Colonic mucosa (tissue), 4 donors: Measurements from ENCODE around the gene AMY1C. TPM values are rescaled to one million over a fixed set of nuclear protein-coding genes. Genes with fewer than 3 reads are reported as not detected.
"Not testable (repeated sequence)": the region's sequence is repeated elsewhere in the genome, so short reads cannot be mapped to it uniquely, and the experiment has no call there.

Experiments
- DNase-seq: peaks from one replicate; pipeline ENCODE4 v3.0.0-alpha.2; 2020
- H3K27ac ChIP-seq: fragments of 200-600 bp; one replicate; pipeline ENCODE4 v1.8.0; 2021
- H3K27me3 ChIP-seq: fragments of 200-600 bp; one replicate; pipeline ENCODE4 v1.8.0; 2021
- H3K36me3 ChIP-seq: fragments of 200-600 bp; one replicate; pipeline ENCODE4 v1.8.0; 2021
- H3K4me1 ChIP-seq: fragments of 200-600 bp; one replicate; pipeline ENCODE4 v1.8.0; 2021; ENCODE audit warnings: mild to moderate bottlenecking
- H3K4me3 ChIP-seq: fragments of 200-600 bp; one replicate; pipeline ENCODE4 v1.8.0; 2021
- H3K9ac ChIP-seq, 2 donors: one replicate each; pipeline ENCODE4 v1.7.0; 2013; ENCODE audit warnings: control low read depth in 2 of 2, low read depth in 2 of 2, low read length in 2 of 2
- H3K9me3 ChIP-seq: fragments of 200-600 bp; one replicate; pipeline ENCODE4 v1.8.0; 2021
- intact Hi-C: fragments of 100-400 bp; cut with DNase I; formaldehyde crosslinking; loops from one replicate; pipeline ENCODE4 v1.14.1; 2022
- total RNA-seq, 2 donors: library from RNA; stranded (reverse); fragmentation: NEBNext Ultra II Directional in 1 of 2; extraction: Animal tissue kit (Norgen Biotek cat#: 25700) in 1 of 2; gene quantifications; one replicate each; pipeline ENCODE4 v1.2.1, GENCODE V29; 2021
- donor health status: healthy.
- donor health status: DM: no; HTN: no; CAD: no.
- donor health status: DM: no; HTN: no; CAD: no.

Gene AMY1C
- not detected for total RNA-seq

GRCh38 chr1:103749598-103749997 lies at the start of gene AMY1C:
Gene AMY1C, plus strand, starts transcription at chr1:103749898. Its CDS starts 572 bp downstream, at chr1:103750470.
- H3K27me3 ChIP-seq, H3K9me3 ChIP-seq, H3K9ac ChIP-seq, H3K36me3 ChIP-seq, H3K4me1 ChIP-seq, intact Hi-C loops, H3K4me3 ChIP-seq, DNase-seq, H3K27ac ChIP-seq: not testable (repeated sequence)

- H3K27me3 ChIP-seq, H3K4me3 ChIP-seq, H3K9ac ChIP-seq, intact Hi-C loops, H3K9me3 ChIP-seq, DNase-seq, H3K36me3 ChIP-seq, H3K27ac ChIP-seq, H3K4me1 ChIP-seq: not testable (repeated sequence)
These were observed 49.0 kb upstream of the AMY1C start for GRCh38 chr1:103700669-103701068.

DNA sequence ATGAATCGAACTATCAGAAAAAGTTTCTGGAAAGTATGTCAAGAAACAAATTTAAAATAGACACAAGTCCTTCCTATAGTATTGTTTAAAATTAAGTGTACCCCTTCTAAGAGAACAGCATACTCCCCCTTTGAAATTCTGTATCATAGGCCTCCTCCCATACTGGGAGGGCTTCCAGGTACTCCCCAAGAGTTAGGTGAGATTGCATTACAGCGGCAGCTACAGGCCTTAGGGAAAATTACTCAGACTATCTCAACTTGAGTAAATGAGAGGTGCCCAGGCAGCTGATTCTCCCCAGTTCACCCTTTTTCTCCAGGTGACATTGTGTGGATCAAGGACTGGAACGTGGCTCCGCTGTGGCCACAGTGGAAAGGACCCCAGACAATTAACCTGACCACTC lies 48.4 kb upstream of the AMY1C start:
- intact Hi-C loops, H3K4me3 ChIP-seq, H3K4me1 ChIP-seq, DNase-seq, H3K27me3 ChIP-seq, H3K9me3 ChIP-seq, H3K9ac ChIP-seq, H3K27ac ChIP-seq, H3K36me3 ChIP-seq: not testable (repeated sequence)

DNA sequence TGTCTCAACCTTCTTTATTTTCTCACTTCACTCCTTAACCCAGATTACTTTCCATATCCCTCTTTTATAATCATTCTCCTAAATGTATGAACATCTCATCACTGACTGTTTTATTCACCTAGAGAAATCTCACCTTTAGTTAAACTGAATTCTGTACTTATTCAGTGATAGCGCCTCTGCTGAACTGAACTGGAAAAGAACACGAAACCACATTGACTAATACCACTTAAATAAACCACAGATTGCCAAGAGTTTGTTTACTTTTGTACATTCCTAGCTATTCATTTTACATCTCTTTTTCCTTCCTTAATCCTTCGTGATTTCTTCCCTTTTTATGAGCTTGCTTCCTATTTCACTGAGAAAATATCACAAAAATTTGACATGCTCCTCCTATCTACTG lies 42.0 kb upstream of the AMY1C start:
- H3K36me3 ChIP-seq, DNase-seq, intact Hi-C loops, H3K27me3 ChIP-seq, H3K9me3 ChIP-seq, H3K4me3 ChIP-seq, H3K4me1 ChIP-seq, H3K9ac ChIP-seq, H3K27ac ChIP-seq: not testable (repeated sequence)

DNA sequence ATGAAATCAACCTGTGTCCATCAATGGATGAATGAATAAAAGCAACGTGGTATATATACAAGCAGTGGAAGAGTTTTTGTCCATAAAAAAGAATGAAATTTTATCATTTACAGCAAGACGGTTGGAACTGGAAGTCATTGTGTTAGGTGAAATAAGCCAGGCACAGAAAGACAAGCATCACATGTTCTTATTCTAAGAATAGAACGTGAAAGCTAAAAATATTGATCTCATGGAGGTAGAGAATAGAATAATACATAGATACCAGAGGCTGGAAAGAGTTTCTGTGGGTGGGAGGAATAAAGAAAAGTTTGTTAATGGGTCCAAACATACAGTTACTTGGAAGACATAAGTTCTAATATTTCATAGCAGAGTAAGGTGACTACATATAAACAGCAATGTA lies 39.3 kb upstream of the AMY1C start:
- H3K27me3 ChIP-seq, H3K9ac ChIP-seq, H3K27ac ChIP-seq, intact Hi-C loops, H3K4me1 ChIP-seq, DNase-seq, H3K4me3 ChIP-seq, H3K36me3 ChIP-seq, H3K9me3 ChIP-seq: not testable (repeated sequence)

GRCh38 chr1:103717404-103717803 lies 32.3 kb upstream of the AMY1C start:
- H3K4me1 ChIP-seq, DNase-seq, H3K36me3 ChIP-seq, H3K27ac ChIP-seq, intact Hi-C loops, H3K27me3 ChIP-seq, H3K9ac ChIP-seq, H3K4me3 ChIP-seq, H3K9me3 ChIP-seq: not testable (repeated sequence)

GRCh38 chr1:103721473-103721872 lies 28.2 kb upstream of the AMY1C start:
- H3K27ac ChIP-seq, H3K4me1 ChIP-seq, intact Hi-C loops, H3K36me3 ChIP-seq, H3K9me3 ChIP-seq, H3K27me3 ChIP-seq, H3K4me3 ChIP-seq, H3K9ac ChIP-seq, DNase-seq: not testable (repeated sequence)

- H3K36me3 ChIP-seq, H3K4me1 ChIP-seq, H3K4me3 ChIP-seq, H3K27ac ChIP-seq, H3K27me3 ChIP-seq, H3K9me3 ChIP-seq, intact Hi-C loops, H3K9ac ChIP-seq, DNase-seq: not testable (repeated sequence)
These were observed 14.4 kb upstream of the AMY1C start for GRCh38 chr1:103735334-103735733.

DNA sequence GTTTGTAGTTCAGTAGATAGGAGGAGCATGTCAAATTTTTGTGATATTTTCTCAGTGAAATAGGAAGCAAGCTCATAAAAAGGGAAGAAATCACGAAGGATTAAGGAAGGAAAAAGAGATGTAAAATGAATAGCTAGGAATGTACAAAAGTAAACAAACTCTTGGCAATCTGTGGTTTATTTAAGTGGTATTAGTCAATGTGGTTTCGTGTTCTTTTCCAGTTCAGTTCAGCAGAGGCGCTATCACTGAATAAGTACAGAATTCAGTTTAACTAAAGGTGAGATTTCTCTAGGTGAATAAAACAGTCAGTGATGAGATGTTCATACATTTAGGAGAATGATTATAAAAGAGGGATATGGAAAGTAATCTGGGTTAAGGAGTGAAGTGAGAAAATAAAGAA lies 11.7 kb upstream of the AMY1C start:
- H3K9me3 ChIP-seq, H3K9ac ChIP-seq, H3K4me3 ChIP-seq, DNase-seq, H3K4me1 ChIP-seq, H3K27me3 ChIP-seq, H3K27ac ChIP-seq, H3K36me3 ChIP-seq, intact Hi-C loops: not testable (repeated sequence)

- H3K4me3 ChIP-seq, H3K9me3 ChIP-seq, intact Hi-C loops, DNase-seq, H3K9ac ChIP-seq, H3K36me3 ChIP-seq, H3K27me3 ChIP-seq, H3K4me1 ChIP-seq, H3K27ac ChIP-seq: not testable (repeated sequence)
These were observed 5.2 kb upstream of the AMY1C start for GRCh38 chr1:103744449-103744848.

- H3K27me3 ChIP-seq, H3K4me3 ChIP-seq, H3K36me3 ChIP-seq, H3K9me3 ChIP-seq, intact Hi-C loops, DNase-seq, H3K4me1 ChIP-seq, H3K9ac ChIP-seq, H3K27ac ChIP-seq: not testable (repeated sequence)
These were observed 4.7 kb upstream of the AMY1C start for GRCh38 chr1:103745040-103745439.

GRCh38 chr1:103748273-103748672 lies 1.4 kb upstream of the AMY1C start:
- intact Hi-C loops, H3K27me3 ChIP-seq, H3K9ac ChIP-seq, H3K36me3 ChIP-seq, H3K4me3 ChIP-seq, DNase-seq, H3K9me3 ChIP-seq, H3K4me1 ChIP-seq, H3K27ac ChIP-seq: not testable (repeated sequence)
